Motor neuron (in vitro differentiated cells): Measurements from ENCODE around the gene LAMTOR5. TPM values are rescaled to one million over a fixed set of nuclear protein-coding genes. Genes with fewer than 3 reads are reported as not detected.

Experiments
- ATAC-seq, 8 experiments: fragments of 200-7000 bp; cut with Tn5 transposase; replicated peaks in 6 of 8; 2 replicates each; pipeline ENCODE4 v1.8.0; 2021; ENCODE audit warnings: mild to moderate bottlenecking in 8 of 8, moderate library complexity in 8 of 8
- H3K27ac ChIP-seq, 2 donors: fragments of 250-450 bp; sonication (Bioruptor Pico); 2 replicates each; pipeline ENCODE4 v1.9.0; 2021; ENCODE audit warnings: antibody characterized with exemption in 2 of 2, mild to moderate bottlenecking in 2 of 2, moderate library complexity in 1 of 2
- H3K4me1 ChIP-seq, 2 donors: fragments of 250-450 bp; sonication (Bioruptor Pico); replicated peaks in 1 of 2; 2 replicates each; pipeline ENCODE4 v1.6.1; 2021; ENCODE audit warnings: antibody characterized with exemption in 2 of 2, mild to moderate bottlenecking in 2 of 2, moderate library complexity in 1 of 2
- H3K4me3 ChIP-seq, 5 donors: fragments of 250-450 bp; sonication (Bioruptor Pico); 2 replicates each; pipeline ENCODE4 v1.9.0; 2021; ENCODE audit warnings: antibody characterized with exemption in 5 of 5, mild to moderate bottlenecking in 5 of 5, moderate library complexity in 4 of 5
- WGBS, 10 experiments: fragments of 450-650 bp; shearing (Covaris generic); methylation state at CpG; one replicate each; pipeline ENCODE4 v1.0.0; 2022; 5-methylcytosine and 5-hydroxymethylcytosine counted together
- in situ Hi-C, 9 experiments: fragments of 400-800 bp; cut with MboI; loops; one replicate each; pipeline ENCODE4 v1.15.0; 2021; ENCODE audit warnings: low sequenced_read_pairs in 9 of 9, low pct_unique_long_range_greater_than_20kb in 2 of 9; ENCODE audit not compliant: unreplicated experiment in 9 of 9
- total RNA-seq, 8 experiments: library from RNA; unstranded; fragments of 300-600 nt; gene quantifications; 2 replicates each; pipeline versions ENCODE4 v1.2.3 to v1.2.4, GENCODE V29; 2022

Gene LAMTOR5
- total RNA-seq: 100 to 1,000 TPM; 129 to 365 (median 211) TPM

GRCh38 chr1:110407260-110408210 lies at the start of gene LAMTOR5:
LAMTOR5 (minus strand) TSS chr1:110407694; CDS start chr1:110407620, 74 bp downstream.
- peak within 1 kb of the TSS; percentile 92 to 93 for H3K27ac ChIP-seq
- H3K4me1 ChIP-seq: peaks cover 9 to 14% of the 10 kb centered on the region in 2 donors
- in situ Hi-C loops: no loop called here
- peak; percentile 92 to 97 (median 94) for ATAC-seq
- 0 to 12% (median 2%) methylated on average over 2 to 55 of the region's 76 CpGs; no CpG with 5 or more reads in 2 of the 10 experiments for WGBS, 10 experiments
- peak within 1 kb of the TSS; percentile 58 to 90 (median 76) for H3K4me3 ChIP-seq

GRCh38 chr1:110457206-110457605 lies 49.7 kb upstream of the LAMTOR5 start:
- WGBS, 10 experiments: 0 to 100% (median 81%) methylated on average over 1 to 5 of the region's 5 CpGs; no CpG with 5 or more reads in 6 of the 10 experiments
- ATAC-seq: no peak
- Histone ChIP-seq H3K27ac (no peak overlapping the region), H3K4me1 (no peaks in the 10 kb centered on the region), H3K4me3 (no peak overlapping the region)
- in situ Hi-C loops: loop anchor here (10.0 to 25.0 kb wide), 5 partner anchors 142 to 420 kb away; partner anchors contain the start of genes KCNC4 (in 5 of the 9), STRIP1 (in 2 of the 9) and ALX3 (in 1 of the 9)

- no peak overlapping the region for H3K4me3 ChIP-seq
- peak in 3 of 8 experiments; percentile 14 to 62 (median 62) for ATAC-seq
- 6 to 72% (median 43%) methylated on average over 2 to 8 of the region's 8 CpGs; no CpG with 5 or more reads in 4 of the 10 experiments for WGBS, 10 experiments
- H3K4me1 ChIP-seq: no peaks in the 10 kb centered on the region
- H3K27ac ChIP-seq: no peak overlapping the region
- in situ Hi-C loops: loop anchor here (10.0 to 25.0 kb wide), 5 partner anchors 140 to 418 kb away; partner anchors contain the start of genes KCNC4 (in 5 of the 9), STRIP1 (in 2 of the 9) and ALX3 (in 1 of the 9)
These were observed 47.7 kb upstream of the LAMTOR5 start for GRCh38 chr1:110455151-110455550.

GRCh38 chr1:110454328-110454727 lies 46.8 kb upstream of the LAMTOR5 start:
- Histone ChIP-seq H3K4me1 (no peaks in the 10 kb centered on the region), H3K27ac (no peak overlapping the region), H3K4me3 (no peak overlapping the region)
- no peak for ATAC-seq
- WGBS, 10 experiments: 57 to 100% (median 86%) methylated on average over 1 of the region's 1 CpG; no CpG with 5 or more reads in 5 of the 10 experiments
- in situ Hi-C loops: loop anchor here (10.0 to 25.0 kb wide), 5 partner anchors 140 to 417 kb away; partner anchors contain the start of genes KCNC4 (in 5 of the 9), STRIP1 (in 2 of the 9) and ALX3 (in 1 of the 9)

- no peak for ATAC-seq
- in situ Hi-C loops: loop anchor here (10.0 to 25.0 kb wide), 5 partner anchors 139 to 417 kb away; partner anchors contain the start of genes KCNC4 (in 5 of the 9), STRIP1 (in 2 of the 9) and ALX3 (in 1 of the 9)
- Histone ChIP-seq H3K4me3 (no peak overlapping the region), H3K27ac (no peak overlapping the region), H3K4me1 (no peaks in the 10 kb centered on the region)
- WGBS, 10 experiments: 29 to 98% (median 85%) methylated on average over 1 to 9 of the region's 9 CpGs; no CpG with 5 or more reads in 3 of the 10 experiments
These were observed 46.3 kb upstream of the LAMTOR5 start for GRCh38 chr1:110453829-110454228.

GRCh38 chr1:110452330-110452729 lies 44.8 kb upstream of the LAMTOR5 start:
- ATAC-seq: no peak
- no peak overlapping the region for H3K27ac ChIP-seq
- in situ Hi-C loops: loop anchor here (10.0 to 25.0 kb wide), 5 partner anchors 138 to 415 kb away; partner anchors contain the start of genes KCNC4 (in 5 of the 9), STRIP1 (in 2 of the 9) and ALX3 (in 1 of the 9)
- WGBS, 10 experiments: 0 to 92% (median 66%) methylated on average over 2 to 7 of the region's 7 CpGs; no CpG with 5 or more reads in 2 of the 10 experiments
- H3K4me3 ChIP-seq: no peak overlapping the region
- H3K4me1 ChIP-seq: no peaks in the 10 kb centered on the region

GRCh38 chr1:110450929-110451328 lies 43.4 kb upstream of the LAMTOR5 start, which contains the start of gene PROK1:
PROK1 (plus strand) TSS chr1:110451149; CDS start chr1:110451217, 68 bp downstream.
- 29 to 100% (median 82%) methylated on average over 1 to 5 of the region's 8 CpGs; no CpG with 5 or more reads in 2 of the 10 experiments for WGBS, 10 experiments
- H3K4me3 ChIP-seq: no peak within 1 kb of the TSS
- no peak within 1 kb of the TSS for H3K27ac ChIP-seq
- no peaks in the 10 kb centered on the region for H3K4me1 ChIP-seq
- ATAC-seq: no peak
- in situ Hi-C loops: loop anchor here (10.0 to 25.0 kb wide), 5 partner anchors 136 to 414 kb away; partner anchors contain the start of genes KCNC4 (in 5 of the 9), STRIP1 (in 2 of the 9) and ALX3 (in 1 of the 9)

GRCh38 chr1:110449661-110450651 lies 42.5 kb upstream of the LAMTOR5 start:
- H3K27ac ChIP-seq: no peak overlapping the region
- peak in 2 of 8 experiments; percentile 29 to 72 for ATAC-seq
- in situ Hi-C loops: loop anchor here (10.0 to 25.0 kb wide), 5 partner anchors 135 to 413 kb away; partner anchors contain the start of genes KCNC4 (in 5 of the 9), STRIP1 (in 2 of the 9) and ALX3 (in 1 of the 9)
- H3K4me1 ChIP-seq: no peaks in the 10 kb centered on the region
- no peak overlapping the region for H3K4me3 ChIP-seq
- 10 to 100% (median 56%) methylated on average over 1 to 11 of the region's 12 CpGs for WGBS, 10 experiments

- Histone ChIP-seq H3K27ac (no peak overlapping the region), H3K4me1 (no peaks in the 10 kb centered on the region), H3K4me3 (no peak overlapping the region)
- ATAC-seq: no peak
- WGBS, 10 experiments: 50 to 100% (median 87%) methylated on average over 2 to 8 of the region's 8 CpGs
- in situ Hi-C loops: no loop called here
These were observed 37.1 kb upstream of the LAMTOR5 start for GRCh38 chr1:110444561-110444960.

- Histone ChIP-seq H3K4me1 (no peaks in the 10 kb centered on the region), H3K27ac (no peak overlapping the region), H3K4me3 (no peak overlapping the region)
- 0 to 76% (median 63%) methylated on average over 1 to 8 of the region's 8 CpGs; no CpG with 5 or more reads in 1 of the 10 experiments for WGBS, 10 experiments
- in situ Hi-C loops: no loop called here
- ATAC-seq: no peak
These were observed 36.0 kb upstream of the LAMTOR5 start for GRCh38 chr1:110443451-110443850.

GRCh38 chr1:110441888-110442287 lies 34.4 kb upstream of the LAMTOR5 start:
- Histone ChIP-seq H3K27ac (no peak overlapping the region), H3K4me1 (peaks cover 0 to 9% of the 10 kb centered on the region in 2 donors), H3K4me3 (no peak overlapping the region)
- in situ Hi-C loops: no loop called here
- peak in 2 of 8 experiments; percentile 77 to 83 for ATAC-seq

GRCh38 chr1:110440877-110441276 lies 33.4 kb upstream of the LAMTOR5 start:
- in situ Hi-C loops: no loop called here
- H3K4me3 ChIP-seq: no peak overlapping the region
- peaks cover 0 to 19% of the 10 kb centered on the region in 2 donors for H3K4me1 ChIP-seq
- WGBS, 10 experiments: 40 to 69% (median 64%) methylated on average over 1 to 3 of the region's 3 CpGs; no CpG with 5 or more reads in 4 of the 10 experiments
- ATAC-seq: no peak
- H3K27ac ChIP-seq: no peak overlapping the region
